Gastrocnemius medialis (tissue), 4 donors: ENCODE measurements around the gene REC8. TPM values are rescaled to one million over a fixed set of nuclear protein-coding genes. Genes with fewer than 3 reads are reported as not detected.
"Not testable (repeated sequence)": the region's sequence is repeated elsewhere in the genome, so short reads cannot be mapped to it uniquely, and the experiment has no call there.

ENCODE experiments used
- ATAC-seq, 2 donors: fragments of 150-250 bp; one replicate each; pipeline ENCODE4 v1.9.1; 2016
- DNase-seq, 2 donors: peaks; one replicate each; pipeline ENCODE4 v3.0.0-alpha.2; 2019
- H3K27ac ChIP-seq, 4 donors: fragments of 200-600 bp; sonication (generic); 1 replicate in 1 of 4; 2 replicates in 3 of 4; pipeline ENCODE4 v1.5.1; 2016 to 2018; ENCODE audit warnings: mild to moderate bottlenecking in 2 of 4, moderate library complexity in 1 of 4
- H3K27me3 ChIP-seq, 3 donors: fragments of 200-600 bp; sonication (generic) in 2 of 3; 1 replicate in 1 of 3; 2 replicates in 2 of 3; pipeline versions ENCODE4 v1.5.1 to v1.6.0; 2016 to 2019; ENCODE audit warnings: mild to moderate bottlenecking in 1 of 3, moderate library complexity in 1 of 3
- H3K36me3 ChIP-seq, 2 donors: fragments of 200-600 bp; sonication (generic) in 1 of 2; one replicate each; pipeline ENCODE4 v1.5.1; 2017 to 2018
- H3K4me1 ChIP-seq, 2 donors: fragments of 200-600 bp; sonication (generic) in 1 of 2; one replicate each; pipeline ENCODE4 v1.5.1; 2016 to 2017; ENCODE audit warnings: mild to moderate bottlenecking in 2 of 2
- H3K4me3 ChIP-seq, 4 donors: fragments of 200-600 bp; sonication (generic) in 3 of 4; 1 replicate in 1 of 4; 2 replicates in 3 of 4; pipeline ENCODE4 v1.5.1; 2016 to 2019; ENCODE audit warnings: mild to moderate bottlenecking in 2 of 4
- H3K9me3 ChIP-seq, 3 donors: fragments of 200-600 bp; sonication (generic) in 2 of 3; 1 replicate in 1 of 3; 2 replicates in 2 of 3; pipeline ENCODE4 v1.5.1; 2016 to 2019
- POLR2A ChIP-seq, 2 donors: fragments of 450-650 bp; IDR thresholded peaks; one replicate each; pipeline ENCODE4 v1.6.1; 2017; ENCODE audit warnings: antibody characterized with exemption in 2 of 2, mild to moderate bottlenecking in 2 of 2, moderate library complexity in 2 of 2
- in situ Hi-C, 4 donors: fragments of 200-750 bp; cut with MboI; loops; one replicate each; pipeline versions ENCODE4 v1.15.0 to v1.8.0; 2017; ENCODE audit warnings: low sequenced_read_pairs in 4 of 4
- intact Hi-C: fragments of 100-400 bp; cut with DNase I; formaldehyde crosslinking; loops from one replicate; pipeline ENCODE4 v1.15.1; 2023; ENCODE audit warnings: low total_unique reads
- total RNA-seq, 4 donors: library from RNA; depleted of rRNA; stranded (reverse); fragments of >200 nt; gene quantifications; one replicate each; pipeline versions ENCODE4 v1.1.0 to v1.2.3, GENCODE V29; 2016
- TF ChIP-seq, protein P1 (sequence below), 5 experiments: fragments of 450-650 bp in 3 of 5; fragments of 200-600 bp in 2 of 5; sonication (generic) in 2 of 5; IDR thresholded peaks in 4 of 5; conservative IDR thresholded peaks in 1 of 5; 1 replicate in 4 of 5; 2 replicates in 1 of 5; pipeline ENCODE4 v1.5.1; 2016 to 2019; ENCODE audit warnings: antibody characterized with exemption in 5 of 5, mild to moderate bottlenecking in 3 of 5, moderate library complexity in 3 of 5

REC8 gene
- total RNA-seq, 4 donors from 2014 or later: 0.27 to 3.1 (median 0.82) TPM; not detected in 1

DNA sequence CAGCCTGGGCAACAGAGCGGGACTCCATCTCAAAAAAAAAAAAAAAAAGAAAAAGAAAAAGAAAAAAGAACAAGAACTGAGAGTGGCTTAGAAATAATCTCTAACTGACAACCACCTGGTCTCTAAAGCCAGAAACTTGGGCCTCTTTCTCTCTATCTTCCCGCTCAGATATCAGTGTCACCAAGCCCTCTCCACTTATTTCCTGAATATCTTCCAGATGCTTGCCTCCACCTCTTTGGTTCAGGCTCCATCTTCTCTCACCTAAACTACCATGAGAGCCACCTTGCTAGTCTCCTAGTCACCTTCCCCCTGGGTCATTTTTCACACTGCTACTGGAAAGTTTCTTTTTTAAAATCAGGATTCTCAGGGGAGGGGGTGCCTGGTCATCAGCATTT, 25.2 kb downstream of the REC8 start:
- peak overlapping the region in 1 of 4 donors; percentile 93 for H3K4me3 ChIP-seq
- no peak for DNase-seq
- peaks cover 21% of the 10 kb centered on the region in 2 donors for H3K4me1 ChIP-seq
- intact Hi-C loops: no loop called here
- in situ Hi-C loops: no loop called here
- no peaks in the 10 kb centered on the region for H3K27me3 ChIP-seq
- TF ChIP-seq POLR2A (IDR thresholded peaks at IDR 0.05): no peak
- TF ChIP-seq, protein P1, sequence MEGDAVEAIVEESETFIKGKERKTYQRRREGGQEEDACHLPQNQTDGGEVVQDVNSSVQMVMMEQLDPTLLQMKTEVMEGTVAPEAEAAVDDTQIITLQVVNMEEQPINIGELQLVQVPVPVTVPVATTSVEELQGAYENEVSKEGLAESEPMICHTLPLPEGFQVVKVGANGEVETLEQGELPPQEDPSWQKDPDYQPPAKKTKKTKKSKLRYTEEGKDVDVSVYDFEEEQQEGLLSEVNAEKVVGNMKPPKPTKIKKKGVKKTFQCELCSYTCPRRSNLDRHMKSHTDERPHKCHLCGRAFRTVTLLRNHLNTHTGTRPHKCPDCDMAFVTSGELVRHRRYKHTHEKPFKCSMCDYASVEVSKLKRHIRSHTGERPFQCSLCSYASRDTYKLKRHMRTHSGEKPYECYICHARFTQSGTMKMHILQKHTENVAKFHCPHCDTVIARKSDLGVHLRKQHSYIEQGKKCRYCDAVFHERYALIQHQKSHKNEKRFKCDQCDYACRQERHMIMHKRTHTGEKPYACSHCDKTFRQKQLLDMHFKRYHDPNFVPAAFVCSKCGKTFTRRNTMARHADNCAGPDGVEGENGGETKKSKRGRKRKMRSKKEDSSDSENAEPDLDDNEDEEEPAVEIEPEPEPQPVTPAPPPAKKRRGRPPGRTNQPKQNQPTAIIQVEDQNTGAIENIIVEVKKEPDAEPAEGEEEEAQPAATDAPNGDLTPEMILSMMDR (IDR thresholded peaks at IDR 0.05 in 4 of 5, conservative IDR thresholded peaks at IDR 0.05 in 1 of 5): no peak
- H3K27ac ChIP-seq: peak overlapping the region in 1 of 4 donors; percentile 96
- H3K9me3 ChIP-seq: no peaks in the 10 kb centered on the region
- ATAC-seq: no peak
- H3K36me3 ChIP-seq: peaks cover 0 to 17% of the 10 kb centered on the region in 2 donors

DNA sequence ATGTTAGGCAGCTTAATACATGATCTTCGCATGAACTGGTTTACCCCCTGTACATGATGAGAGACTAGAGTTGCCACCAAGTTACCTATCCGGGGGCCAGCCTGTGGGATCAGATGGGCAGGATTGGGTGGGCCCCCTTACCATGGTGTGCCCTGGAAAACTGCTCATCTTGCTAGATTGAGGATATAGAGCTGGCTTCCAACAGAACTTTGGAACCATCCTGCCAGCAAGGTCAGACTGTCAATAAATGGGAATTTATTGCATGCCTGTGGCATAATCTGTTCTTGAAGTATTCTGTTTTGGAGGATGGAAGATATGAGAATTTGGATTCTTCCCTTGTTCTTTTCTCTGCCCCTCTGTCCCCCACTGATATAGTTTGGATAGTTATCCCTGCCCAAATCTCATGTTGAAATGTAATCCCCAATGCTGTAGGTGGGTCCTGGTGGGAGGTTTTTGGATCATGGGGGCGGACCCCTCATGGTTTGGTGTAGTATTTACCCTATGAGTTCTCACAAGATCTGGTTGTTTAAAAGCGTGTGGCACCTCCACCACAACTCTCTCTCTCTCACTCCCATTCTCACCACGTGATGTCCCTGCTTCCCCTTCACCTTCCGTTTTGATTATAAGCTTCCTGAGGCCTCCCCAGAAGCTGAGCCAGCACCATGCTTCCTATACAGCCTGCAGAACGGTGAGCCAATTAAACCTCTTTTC, 27.1 kb downstream of the REC8 start:
- DNase-seq (no peak), ATAC-seq (no peak)
- intact Hi-C loops: no loop called here
- Histone ChIP-seq H3K27me3 (no peaks in the 10 kb centered on the region), H3K4me1 (peaks cover 21% of the 10 kb centered on the region in 2 donors), H3K4me3 (no peak overlapping the region), H3K9me3 (no peaks in the 10 kb centered on the region), H3K27ac (no peak overlapping the region), H3K36me3 (peaks cover 0 to 4% of the 10 kb centered on the region in 2 donors)
- in situ Hi-C loops: no loop called here
- TF ChIP-seq, protein P1 (IDR thresholded peaks at IDR 0.05 in 4 of 5, conservative IDR thresholded peaks at IDR 0.05 in 1 of 5): no peak
- TF ChIP-seq POLR2A (IDR thresholded peaks at IDR 0.05): no peak

DNA sequence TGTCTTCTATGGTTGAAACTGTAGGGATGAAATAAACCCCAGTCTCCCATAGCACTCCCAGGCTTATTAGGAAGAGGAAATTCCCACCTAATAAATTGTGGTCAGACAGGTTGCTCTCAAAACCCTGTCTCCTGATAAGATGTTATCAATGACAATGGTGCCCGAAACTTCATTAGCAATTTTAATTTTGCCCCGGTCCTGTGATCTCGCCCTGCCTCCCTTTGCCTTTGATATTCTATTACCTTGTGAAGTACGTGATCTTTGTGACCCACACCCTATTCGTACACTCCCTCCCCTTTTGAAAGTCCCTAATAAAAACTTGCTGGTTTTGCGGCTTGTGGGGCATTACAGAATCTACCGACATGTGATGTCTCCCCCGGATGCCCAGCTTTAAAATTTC, 30.7 kb downstream of the REC8 start:
- H3K27me3 ChIP-seq, H3K4me3 ChIP-seq, ATAC-seq, intact Hi-C loops, H3K4me1 ChIP-seq, in situ Hi-C loops, H3K9me3 ChIP-seq, DNase-seq, H3K27ac ChIP-seq: not testable (repeated sequence)
- H3K36me3 ChIP-seq: peaks cover 0 to 19% of the 10 kb centered on the region in 2 donors

DNA sequence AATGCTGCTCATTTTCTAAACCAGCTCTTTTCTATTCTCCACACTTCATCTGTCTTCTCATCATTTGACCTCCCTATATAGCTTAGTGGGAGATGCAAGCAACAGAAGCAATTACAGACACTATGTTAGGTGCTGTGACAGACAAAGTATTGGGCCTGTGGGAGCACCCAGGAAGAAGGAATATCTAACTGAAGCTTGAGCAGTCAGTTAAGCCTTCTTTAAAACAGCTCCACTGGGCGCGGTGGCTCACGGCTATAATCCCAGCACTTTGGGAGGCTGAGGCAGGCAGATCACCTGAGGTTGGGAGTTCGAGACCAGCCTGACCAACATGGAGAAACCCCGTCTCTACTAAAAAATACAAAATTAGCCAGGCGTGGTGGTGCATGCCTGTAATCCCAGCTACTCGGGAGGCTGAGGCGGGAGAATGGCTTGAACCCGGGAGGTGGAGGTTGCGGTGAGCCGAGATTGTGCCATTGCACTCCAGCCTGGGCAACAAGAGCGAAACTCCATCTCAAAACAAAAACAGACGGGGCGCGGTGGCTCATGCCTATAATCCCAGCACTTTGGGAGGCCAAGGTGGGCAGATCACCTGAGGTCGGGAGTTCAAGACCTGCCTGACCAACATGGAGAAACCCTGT, 31.5 kb downstream of the REC8 start:
- H3K4me1 ChIP-seq, intact Hi-C loops, H3K4me3 ChIP-seq, H3K27ac ChIP-seq, H3K27me3 ChIP-seq, H3K9me3 ChIP-seq, ATAC-seq, in situ Hi-C loops, DNase-seq: not testable (repeated sequence)
- peaks cover under 1 to 27% of the 10 kb centered on the region in 2 donors for H3K36me3 ChIP-seq

DNA sequence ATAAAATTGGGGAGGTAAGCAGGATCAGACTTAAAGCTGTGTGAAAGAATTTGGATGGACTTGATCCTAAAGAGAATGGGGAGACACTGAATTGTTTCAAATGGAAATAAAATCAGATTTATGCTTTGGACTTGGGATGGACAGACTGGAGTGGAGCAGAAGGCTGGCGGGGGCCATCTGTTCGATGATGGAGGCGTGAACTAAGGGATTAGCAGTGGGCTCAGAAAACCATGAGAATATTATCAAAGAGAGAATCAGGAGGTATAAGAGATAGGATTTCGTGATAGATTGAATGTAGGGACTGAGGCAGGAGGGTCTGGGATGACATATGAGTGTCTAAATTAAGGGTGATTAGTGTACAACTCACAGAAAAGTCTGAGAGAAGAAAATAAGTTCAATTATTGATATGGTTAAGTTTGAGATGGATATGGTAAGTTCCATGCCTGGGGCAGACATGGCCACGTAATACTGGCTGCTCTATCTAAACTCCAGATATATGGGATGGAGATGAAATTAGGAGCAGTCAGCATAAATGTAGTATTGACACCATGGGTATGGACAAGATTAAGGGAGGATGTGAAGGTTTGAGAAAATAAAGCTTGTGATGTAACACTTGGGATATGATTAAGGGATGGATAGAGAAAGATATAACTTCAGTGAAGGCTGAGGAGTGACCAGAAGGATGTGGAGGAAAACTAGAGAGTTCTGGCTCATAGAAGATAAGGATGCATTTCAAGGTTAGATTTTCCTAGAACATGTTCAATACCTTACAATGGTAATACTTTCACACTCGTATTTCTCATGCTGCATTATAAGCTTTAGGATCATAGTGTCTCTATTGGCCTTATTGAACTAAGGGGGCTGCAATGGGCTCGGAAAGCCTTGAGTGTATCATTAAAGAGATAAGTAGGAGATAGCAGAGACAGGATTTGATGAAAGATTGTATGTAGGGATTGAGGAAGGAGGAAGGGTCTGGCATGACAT, 32.6 kb downstream of the REC8 start:
- Histone ChIP-seq H3K4me3 (no peak overlapping the region), H3K27ac (no peak overlapping the region), H3K36me3 (peaks cover 5 to 35% of the 10 kb centered on the region in 2 donors), H3K27me3 (no peaks in the 10 kb centered on the region), H3K4me1 (no peaks in the 10 kb centered on the region), H3K9me3 (no peaks in the 10 kb centered on the region)
- no peak for DNase-seq
- ATAC-seq: no peak
- intact Hi-C loops (no loop called here), in situ Hi-C loops (no loop called here)
- TF ChIP-seq, protein P1 (IDR thresholded peaks at IDR 0.05 in 4 of 5, conservative IDR thresholded peaks at IDR 0.05 in 1 of 5): no peak
- no peak for TF ChIP-seq POLR2A (IDR thresholded peaks at IDR 0.05)
